NOMO-1 (cell line): ENCODE data around the gene DRD3.

ENCODE experiments used
- DNase-seq, 2 experiments: peaks; one replicate each; lab custom pipeline; 2025; ENCODE audit not compliant: unreplicated experiment in 2 of 2; lab: John Stamatoyannopoulos, UW

The DRD3 gene

GRCh38 chr3:114178770-114179368, at the start of gene DRD3:
DRD3 (minus strand) TSS chr3:114179052; CDS start chr3:114171992, 7,060 bp downstream.
- DNase-seq, result peak; percentile 3 to 6

GRCh38 chr3:114227076-114227475, 48.2 kb upstream of the DRD3 start:
- DNase-seq, result no peak

- no peak for DNase-seq
Observed at GRCh38 chr3:114226313-114226712, 47.5 kb upstream of the DRD3 start.

GRCh38 chr3:114223143-114223542, 44.3 kb upstream of the DRD3 start:
- DNase-seq, result no peak

GRCh38 chr3:114221881-114222264, 43.0 kb upstream of the DRD3 start:
- no peak for DNase-seq

GRCh38 chr3:114221165-114221880, 42.5 kb upstream of the DRD3 start:
- DNase-seq, result no peak

GRCh38 chr3:114219741-114220140, 40.9 kb upstream of the DRD3 start:
- no peak for DNase-seq

GRCh38 chr3:114218578-114219185, 39.8 kb upstream of the DRD3 start:
- no peak for DNase-seq

GRCh38 chr3:114218006-114218405, 39.2 kb upstream of the DRD3 start:
- no peak for DNase-seq

- no peak for DNase-seq
Observed at GRCh38 chr3:114217266-114217665, 38.4 kb upstream of the DRD3 start.

- DNase-seq, result no peak
Observed at GRCh38 chr3:114216186-114216970, 37.5 kb upstream of the DRD3 start.

- no peak for DNase-seq
Observed at GRCh38 chr3:114214542-114215341, 35.9 kb upstream of the DRD3 start.

- peak; percentile 47 to 70 for DNase-seq
Observed at GRCh38 chr3:114213627-114214541, 35.0 kb upstream of the DRD3 start.

GRCh38 chr3:114213292-114213626, 34.4 kb upstream of the DRD3 start:
- no peak for DNase-seq

- no peak for DNase-seq
Observed at GRCh38 chr3:114212646-114213045, 33.8 kb upstream of the DRD3 start.

- DNase-seq, result no peak
Observed at GRCh38 chr3:114207768-114208167, 28.9 kb upstream of the DRD3 start.

- DNase-seq, result no peak
Observed at GRCh38 chr3:114206342-114206741, 27.5 kb upstream of the DRD3 start.

- DNase-seq, result no peak
Observed at GRCh38 chr3:114205541-114205940, 26.7 kb upstream of the DRD3 start.

- no peak for DNase-seq
Observed at GRCh38 chr3:114194750-114195149, 15.9 kb upstream of the DRD3 start.

GRCh38 chr3:114192136-114192535, 13.3 kb upstream of the DRD3 start:
- DNase-seq, result no peak
